ENCODE data around the gene CACNB4. TPM values are rescaled to one million over a fixed set of nuclear protein-coding genes. Genes with fewer than 3 reads are reported as not detected.
A peak's percentile ranks its signal among the peaks of the same experiment; 100 is the strongest.

The CACNB4 gene
- total RNA-seq, 1 donor from 2014 or later, result 7.8 TPM

GRCh38 chr2:152071518-152071917 is 27.3 kb downstream of the CACNB4 start:
- H3K27me3 ChIP-seq (ENCODE audit: control insufficient read depth in 3 of 3, insufficient read depth in 3 of 3, low read length in 3 of 3), result no peaks in the 10 kb centered on the region
- H3K27ac ChIP-seq (ENCODE audit: low read depth, low read length), result no peak overlapping the region
- H3K4me1 ChIP-seq (ENCODE audit: control insufficient read depth in 3 of 3, insufficient read depth in 3 of 3, low read length in 3 of 3), result peaks cover 0 to 3% (median 2%) of the 10 kb centered on the region in 3 donors
- no peaks in the 10 kb centered on the region for H3K9me3 ChIP-seq (ENCODE audit: control insufficient read depth in 3 of 3, low read length in 3 of 3)
- H3K9ac ChIP-seq (ENCODE audit: low read depth in 1 of 3, low read length in 3 of 3), result no peak overlapping the region
- H3K36me3 ChIP-seq (ENCODE audit: control insufficient read depth in 3 of 3, insufficient read depth in 3 of 3, low read length in 3 of 3), result no peaks in the 10 kb centered on the region
- H3K4me3 ChIP-seq (ENCODE audit: low read length in 3 of 3), result no peak overlapping the region

- no peak overlapping the region for H3K9ac ChIP-seq (ENCODE audit: low read depth in 1 of 3, low read length in 3 of 3)
Observed at GRCh38 chr2:152071092-152071491, 27.8 kb downstream of the CACNB4 start.

GRCh38 chr2:152068226-152068625 is 30.6 kb downstream of the CACNB4 start:
- Histone ChIP-seq H3K9ac (ENCODE audit: low read depth in 1 of 3, low read length in 3 of 3) (no peak overlapping the region), H3K9me3 (ENCODE audit: control insufficient read depth in 3 of 3, low read length in 3 of 3) (no peaks in the 10 kb centered on the region), H3K4me3 (ENCODE audit: low read length in 3 of 3) (no peak overlapping the region), H3K27ac (ENCODE audit: low read depth, low read length) (no peak overlapping the region), H3K27me3 (ENCODE audit: control insufficient read depth in 3 of 3, insufficient read depth in 3 of 3, low read length in 3 of 3) (no peaks in the 10 kb centered on the region), H3K36me3 (ENCODE audit: control insufficient read depth in 3 of 3, insufficient read depth in 3 of 3, low read length in 3 of 3) (no peaks in the 10 kb centered on the region), H3K4me1 (ENCODE audit: control insufficient read depth in 3 of 3, insufficient read depth in 3 of 3, low read length in 3 of 3) (peaks cover 0 to 2% (median 0%) of the 10 kb centered on the region in 3 donors)

More at GRCh38 chr2:152071092-152071491, 27.8 kb downstream of the CACNB4 start:
- Histone ChIP-seq H3K27ac (ENCODE audit: low read depth, low read length) (no peak overlapping the region), H3K9me3 (ENCODE audit: control insufficient read depth in 3 of 3, low read length in 3 of 3) (no peaks in the 10 kb centered on the region), H3K36me3 (ENCODE audit: control insufficient read depth in 3 of 3, insufficient read depth in 3 of 3, low read length in 3 of 3) (no peaks in the 10 kb centered on the region), H3K4me3 (ENCODE audit: low read length in 3 of 3) (no peak overlapping the region), H3K4me1 (ENCODE audit: control insufficient read depth in 3 of 3, insufficient read depth in 3 of 3, low read length in 3 of 3) (peaks cover 0 to 3% (median 2%) of the 10 kb centered on the region in 3 donors), H3K27me3 (ENCODE audit: control insufficient read depth in 3 of 3, insufficient read depth in 3 of 3, low read length in 3 of 3) (no peaks in the 10 kb centered on the region)

GRCh38 chr2:152067823-152068222 is 31.0 kb downstream of the CACNB4 start:
- H3K27ac ChIP-seq (ENCODE audit: low read depth, low read length), result no peak overlapping the region
- H3K27me3 ChIP-seq (ENCODE audit: control insufficient read depth in 3 of 3, insufficient read depth in 3 of 3, low read length in 3 of 3), result no peaks in the 10 kb centered on the region
- peaks cover 0 to 4% (median 0%) of the 10 kb centered on the region in 3 donors for H3K4me1 ChIP-seq (ENCODE audit: control insufficient read depth in 3 of 3, insufficient read depth in 3 of 3, low read length in 3 of 3)
- no peak overlapping the region for H3K4me3 ChIP-seq (ENCODE audit: low read length in 3 of 3)
- no peaks in the 10 kb centered on the region for H3K36me3 ChIP-seq (ENCODE audit: control insufficient read depth in 3 of 3, insufficient read depth in 3 of 3, low read length in 3 of 3)
- H3K9ac ChIP-seq (ENCODE audit: low read depth in 1 of 3, low read length in 3 of 3), result no peak overlapping the region
- H3K9me3 ChIP-seq (ENCODE audit: control insufficient read depth in 3 of 3, low read length in 3 of 3), result no peaks in the 10 kb centered on the region

GRCh38 chr2:152065945-152066344 is 32.9 kb downstream of the CACNB4 start:
- no peaks in the 10 kb centered on the region for H3K36me3 ChIP-seq (ENCODE audit: control insufficient read depth in 3 of 3, insufficient read depth in 3 of 3, low read length in 3 of 3)
- H3K9me3 ChIP-seq (ENCODE audit: control insufficient read depth in 3 of 3, low read length in 3 of 3), result no peaks in the 10 kb centered on the region
- H3K4me1 ChIP-seq (ENCODE audit: control insufficient read depth in 3 of 3, insufficient read depth in 3 of 3, low read length in 3 of 3), result peaks cover 2 to 12% (median 3%) of the 10 kb centered on the region in 3 donors
- peaks cover 0 to 4% (median 0%) of the 10 kb centered on the region in 3 donors for H3K27me3 ChIP-seq (ENCODE audit: control insufficient read depth in 3 of 3, insufficient read depth in 3 of 3, low read length in 3 of 3)
- H3K9ac ChIP-seq (ENCODE audit: low read depth in 1 of 3, low read length in 3 of 3), result no peak overlapping the region
- H3K27ac ChIP-seq (ENCODE audit: low read depth, low read length), result no peak overlapping the region
- H3K4me3 ChIP-seq (ENCODE audit: low read length in 3 of 3), result no peak overlapping the region

GRCh38 chr2:152064001-152064400 is 34.8 kb downstream of the CACNB4 start:
- H3K9ac ChIP-seq (ENCODE audit: low read depth in 1 of 3, low read length in 3 of 3), result no peak overlapping the region
- H3K4me1 ChIP-seq (ENCODE audit: control insufficient read depth in 3 of 3, insufficient read depth in 3 of 3, low read length in 3 of 3), result peaks cover 2 to 12% (median 3%) of the 10 kb centered on the region in 3 donors
- no peaks in the 10 kb centered on the region for H3K36me3 ChIP-seq (ENCODE audit: control insufficient read depth in 3 of 3, insufficient read depth in 3 of 3, low read length in 3 of 3)
- no peak overlapping the region for H3K27ac ChIP-seq (ENCODE audit: low read depth, low read length)
- H3K4me3 ChIP-seq (ENCODE audit: low read length in 3 of 3), result no peak overlapping the region
- H3K27me3 ChIP-seq (ENCODE audit: control insufficient read depth in 3 of 3, insufficient read depth in 3 of 3, low read length in 3 of 3), result peaks cover 0 to 4% (median 0%) of the 10 kb centered on the region in 3 donors
- no peaks in the 10 kb centered on the region for H3K9me3 ChIP-seq (ENCODE audit: control insufficient read depth in 3 of 3, low read length in 3 of 3)

- no peaks in the 10 kb centered on the region for H3K36me3 ChIP-seq (ENCODE audit: control insufficient read depth in 3 of 3, insufficient read depth in 3 of 3, low read length in 3 of 3)
- H3K4me3 ChIP-seq (ENCODE audit: low read length in 3 of 3), result no peak overlapping the region
- no peak overlapping the region for H3K27ac ChIP-seq (ENCODE audit: low read depth, low read length)
- no peaks in the 10 kb centered on the region for H3K9me3 ChIP-seq (ENCODE audit: control insufficient read depth in 3 of 3, low read length in 3 of 3)
- peaks cover 2 to 12% (median 3%) of the 10 kb centered on the region in 3 donors for H3K4me1 ChIP-seq (ENCODE audit: control insufficient read depth in 3 of 3, insufficient read depth in 3 of 3, low read length in 3 of 3)
- H3K27me3 ChIP-seq (ENCODE audit: control insufficient read depth in 3 of 3, insufficient read depth in 3 of 3, low read length in 3 of 3), result peaks cover 0 to 4% (median 0%) of the 10 kb centered on the region in 3 donors
- no peak overlapping the region for H3K9ac ChIP-seq (ENCODE audit: low read depth in 1 of 3, low read length in 3 of 3)
Observed at GRCh38 chr2:152063325-152063924, 35.4 kb downstream of the CACNB4 start.

GRCh38 chr2:152062125-152063091 is 36.4 kb downstream of the CACNB4 start:
- Histone ChIP-seq H3K27me3 (ENCODE audit: control insufficient read depth in 3 of 3, insufficient read depth in 3 of 3, low read length in 3 of 3) (peaks cover 0 to 4% (median 0%) of the 10 kb centered on the region in 3 donors), H3K4me3 (ENCODE audit: low read length in 3 of 3) (peak overlapping the region in 2 of 3 donors; percentile 21 to 46), H3K27ac (ENCODE audit: low read depth, low read length) (peak overlapping the region; percentile 48), H3K9me3 (ENCODE audit: control insufficient read depth in 3 of 3, low read length in 3 of 3) (no peaks in the 10 kb centered on the region), H3K36me3 (ENCODE audit: control insufficient read depth in 3 of 3, insufficient read depth in 3 of 3, low read length in 3 of 3) (no peaks in the 10 kb centered on the region), H3K4me1 (ENCODE audit: control insufficient read depth in 3 of 3, insufficient read depth in 3 of 3, low read length in 3 of 3) (peaks cover 2 to 12% (median 3%) of the 10 kb centered on the region in 3 donors), H3K9ac (ENCODE audit: low read depth in 1 of 3, low read length in 3 of 3) (no peak overlapping the region)

- H3K36me3 ChIP-seq (ENCODE audit: control insufficient read depth in 3 of 3, insufficient read depth in 3 of 3, low read length in 3 of 3), result no peaks in the 10 kb centered on the region
- no peak overlapping the region for H3K9ac ChIP-seq (ENCODE audit: low read depth in 1 of 3, low read length in 3 of 3)
- peaks cover 2 to 12% (median 3%) of the 10 kb centered on the region in 3 donors for H3K4me1 ChIP-seq (ENCODE audit: control insufficient read depth in 3 of 3, insufficient read depth in 3 of 3, low read length in 3 of 3)
- H3K4me3 ChIP-seq (ENCODE audit: low read length in 3 of 3), result no peak overlapping the region
- H3K27ac ChIP-seq (ENCODE audit: low read depth, low read length), result no peak overlapping the region
- H3K9me3 ChIP-seq (ENCODE audit: control insufficient read depth in 3 of 3, low read length in 3 of 3), result no peaks in the 10 kb centered on the region
- H3K27me3 ChIP-seq (ENCODE audit: control insufficient read depth in 3 of 3, insufficient read depth in 3 of 3, low read length in 3 of 3), result peaks cover 0 to 4% (median 0%) of the 10 kb centered on the region in 3 donors
Observed at GRCh38 chr2:152061383-152061782, 37.5 kb downstream of the CACNB4 start.

GRCh38 chr2:152058655-152059054 is 40.2 kb downstream of the CACNB4 start:
- H3K4me1 ChIP-seq (ENCODE audit: control insufficient read depth in 3 of 3, insufficient read depth in 3 of 3, low read length in 3 of 3), result peaks cover 2 to 10% (median 3%) of the 10 kb centered on the region in 3 donors
- H3K4me3 ChIP-seq (ENCODE audit: low read length in 3 of 3), result no peak overlapping the region
- no peak overlapping the region for H3K27ac ChIP-seq (ENCODE audit: low read depth, low read length)
- H3K36me3 ChIP-seq (ENCODE audit: control insufficient read depth in 3 of 3, insufficient read depth in 3 of 3, low read length in 3 of 3), result no peaks in the 10 kb centered on the region
- no peak overlapping the region for H3K9ac ChIP-seq (ENCODE audit: low read depth in 1 of 3, low read length in 3 of 3)
- no peaks in the 10 kb centered on the region for H3K9me3 ChIP-seq (ENCODE audit: control insufficient read depth in 3 of 3, low read length in 3 of 3)
- peaks cover 0 to 4% (median 0%) of the 10 kb centered on the region in 3 donors for H3K27me3 ChIP-seq (ENCODE audit: control insufficient read depth in 3 of 3, insufficient read depth in 3 of 3, low read length in 3 of 3)

Measured in skeletal muscle tissue (tissue), 4 donors.